ENCODE results near the gene RTL10.

DNA sequence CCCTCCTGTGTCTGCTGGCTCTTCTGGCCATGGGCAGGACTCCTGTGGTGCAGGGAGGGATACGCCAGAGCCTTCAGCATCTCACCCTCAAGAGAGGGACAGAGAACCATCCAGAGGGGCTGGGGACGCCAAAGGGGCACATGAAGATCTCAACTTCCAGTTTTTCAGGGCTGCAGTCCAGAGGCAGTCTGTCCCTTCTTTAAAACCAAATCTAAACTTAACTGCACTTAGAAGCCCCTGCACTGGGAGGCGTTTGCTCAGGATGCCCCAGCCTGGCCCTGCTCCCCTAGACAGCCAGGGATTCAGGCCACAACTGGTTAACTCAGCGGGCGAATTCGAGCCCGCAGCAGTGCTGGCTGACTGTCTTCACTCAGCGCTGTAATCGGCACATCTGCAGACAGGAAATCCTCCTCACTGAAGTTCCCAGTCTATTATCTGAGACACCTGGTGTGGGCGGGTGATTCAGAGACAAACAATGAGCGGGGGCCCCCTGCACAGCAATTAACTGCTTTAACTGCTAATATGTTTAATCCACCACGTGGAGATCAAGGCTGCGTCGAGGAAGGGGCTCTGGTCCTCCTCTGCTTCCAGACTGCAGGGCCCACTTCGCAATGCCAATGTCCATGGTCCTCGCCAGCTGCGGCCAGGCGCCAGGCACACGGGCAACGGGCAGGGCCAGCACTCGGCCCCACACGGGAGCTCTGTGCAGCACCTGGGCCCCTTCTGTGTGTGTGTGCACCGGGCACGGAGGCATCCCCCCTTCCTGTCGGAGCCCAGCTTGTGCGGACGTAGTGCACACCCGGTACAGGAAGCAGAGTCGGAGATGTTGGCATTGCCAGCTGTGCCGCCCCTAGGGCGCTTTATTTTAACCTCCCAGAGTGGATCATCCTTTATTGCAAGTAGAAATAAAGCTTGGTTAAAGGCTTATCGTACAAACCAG is 36.9 kb upstream of the RTL10 start:
- TF ChIP-seq CTCF (conservative IDR thresholded peaks at IDR 0.05) (no peak), ZFX (IDR thresholded peaks at IDR 0.05) (no peak)
